Measurements from ENCODE around the gene ADORA1.

Gene ADORA1

DNA sequence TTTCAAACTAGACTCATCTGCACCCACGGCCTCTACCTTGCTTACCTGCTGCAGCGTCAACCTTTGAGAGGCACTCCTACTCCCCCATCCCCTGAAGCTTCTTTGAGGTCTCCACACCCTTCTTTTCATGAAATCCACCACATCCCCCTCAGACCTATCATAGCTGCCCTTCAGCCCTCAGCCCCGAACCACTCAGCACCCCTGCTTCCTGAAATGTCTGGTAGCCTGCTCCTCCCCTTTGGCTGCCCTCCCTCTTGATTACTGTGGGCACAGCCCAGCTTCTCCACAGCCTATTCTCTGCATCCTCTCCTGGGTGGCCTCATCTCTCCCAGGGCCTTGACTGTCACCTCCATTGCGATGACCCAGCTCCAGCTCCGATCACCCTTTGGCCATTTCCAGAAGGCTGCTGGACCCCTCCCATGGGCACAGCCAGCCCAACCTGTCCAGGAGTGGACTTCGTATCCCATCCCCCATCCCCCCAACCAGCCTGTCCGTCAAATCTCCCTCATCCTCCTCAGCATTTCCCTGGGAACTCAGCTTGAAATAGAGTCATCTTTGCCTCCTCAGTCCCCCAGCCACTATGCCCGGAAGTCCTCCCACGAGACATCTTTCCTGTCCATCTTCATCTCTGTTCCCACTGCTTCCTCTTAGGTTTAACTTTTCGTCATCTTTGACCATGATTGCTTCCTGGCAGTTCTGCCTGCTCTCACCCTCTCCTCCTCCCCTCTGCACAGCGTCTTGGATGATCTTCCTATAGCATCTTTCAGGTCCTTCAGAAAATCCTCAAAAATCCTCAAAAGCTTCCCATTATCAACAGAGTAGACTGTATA, 6.1 kb upstream of the ADORA1 start:
- DNase-seq (ENCODE audit: low read depth in 2 of 2) = no peak

DNA sequence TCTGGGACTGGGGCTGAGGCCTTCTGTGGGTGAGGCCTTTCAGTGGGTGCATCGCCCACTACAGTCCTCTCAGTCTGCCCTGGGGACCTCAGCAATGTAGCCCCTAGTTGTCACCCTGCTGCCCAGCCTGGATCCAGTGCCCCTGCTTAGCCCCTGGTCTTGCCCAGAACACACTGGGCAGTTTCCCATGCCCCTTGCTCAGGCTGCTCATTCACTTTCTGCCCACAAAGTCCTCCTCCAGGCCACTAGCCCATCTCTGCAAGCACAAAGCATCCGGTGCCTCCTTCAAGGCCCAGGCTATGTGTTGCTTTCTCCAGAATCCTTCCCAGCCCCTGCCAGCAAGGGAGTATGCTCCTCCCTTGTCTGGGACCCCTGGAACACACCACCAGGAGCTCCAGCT, 5.4 kb upstream of the ADORA1 start:
- DNase-seq (ENCODE audit: low read depth in 2 of 2) = no peak

DNA sequence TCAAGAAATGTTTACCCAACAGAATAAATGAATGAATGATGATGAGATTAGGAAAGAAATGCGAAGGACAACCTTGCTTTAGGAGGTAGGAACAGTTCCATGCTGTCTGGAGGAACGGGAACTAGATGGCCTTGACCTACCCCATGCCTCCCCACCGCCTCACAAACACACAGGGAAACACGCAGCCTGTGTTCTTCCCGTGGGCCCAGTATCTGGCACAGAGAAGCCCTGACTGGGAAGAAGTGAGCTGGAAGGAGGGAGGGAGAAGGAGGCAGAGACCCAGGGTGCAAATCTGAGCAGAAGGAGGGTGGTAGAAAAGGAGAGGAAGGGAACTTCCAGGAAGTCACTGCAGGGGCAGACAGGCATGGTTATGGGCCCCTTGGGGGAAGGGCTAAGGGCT, 3.5 kb upstream of the ADORA1 start:
- DNase-seq (ENCODE audit: low read depth in 2 of 2) = no peak

DNA sequence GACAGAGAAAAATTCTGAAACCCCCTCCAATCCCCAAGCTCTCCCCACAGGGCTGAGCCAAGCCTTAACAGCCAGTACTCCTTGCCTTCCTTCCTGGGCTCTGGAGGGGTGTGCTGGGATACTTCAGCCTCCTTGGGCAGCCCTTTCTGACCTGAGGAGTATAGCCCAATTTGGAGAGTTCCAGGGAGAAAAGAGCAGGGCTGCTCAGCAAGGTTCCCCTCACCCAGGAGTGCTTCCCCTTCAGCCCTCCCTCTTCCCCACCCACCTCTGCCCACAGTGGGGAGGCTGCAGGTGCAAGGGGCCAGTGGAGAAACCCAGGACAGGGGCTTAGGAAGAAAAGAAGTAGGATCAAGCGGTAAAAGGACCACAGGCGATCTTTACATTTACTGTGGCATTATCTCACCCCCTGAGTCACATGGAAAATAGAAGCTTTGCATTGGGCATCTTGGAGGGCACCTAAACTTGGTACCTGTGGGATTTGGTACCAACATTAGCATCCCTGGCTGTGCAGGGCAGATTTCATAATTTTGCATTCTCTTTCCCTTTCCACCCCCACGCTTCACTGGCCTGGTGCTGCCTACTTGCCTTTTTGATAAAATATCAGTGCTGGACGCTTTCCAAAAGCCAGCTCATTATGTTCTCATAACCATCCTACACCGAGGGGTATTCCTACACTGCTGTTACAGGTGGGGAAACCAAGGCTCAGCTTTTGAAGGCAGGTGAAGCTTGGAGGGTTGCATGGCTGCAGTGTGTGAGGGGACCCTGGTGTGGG, 2.8 kb upstream of the ADORA1 start:
- no peak for DNase-seq (ENCODE audit: low read depth in 2 of 2)

DNA sequence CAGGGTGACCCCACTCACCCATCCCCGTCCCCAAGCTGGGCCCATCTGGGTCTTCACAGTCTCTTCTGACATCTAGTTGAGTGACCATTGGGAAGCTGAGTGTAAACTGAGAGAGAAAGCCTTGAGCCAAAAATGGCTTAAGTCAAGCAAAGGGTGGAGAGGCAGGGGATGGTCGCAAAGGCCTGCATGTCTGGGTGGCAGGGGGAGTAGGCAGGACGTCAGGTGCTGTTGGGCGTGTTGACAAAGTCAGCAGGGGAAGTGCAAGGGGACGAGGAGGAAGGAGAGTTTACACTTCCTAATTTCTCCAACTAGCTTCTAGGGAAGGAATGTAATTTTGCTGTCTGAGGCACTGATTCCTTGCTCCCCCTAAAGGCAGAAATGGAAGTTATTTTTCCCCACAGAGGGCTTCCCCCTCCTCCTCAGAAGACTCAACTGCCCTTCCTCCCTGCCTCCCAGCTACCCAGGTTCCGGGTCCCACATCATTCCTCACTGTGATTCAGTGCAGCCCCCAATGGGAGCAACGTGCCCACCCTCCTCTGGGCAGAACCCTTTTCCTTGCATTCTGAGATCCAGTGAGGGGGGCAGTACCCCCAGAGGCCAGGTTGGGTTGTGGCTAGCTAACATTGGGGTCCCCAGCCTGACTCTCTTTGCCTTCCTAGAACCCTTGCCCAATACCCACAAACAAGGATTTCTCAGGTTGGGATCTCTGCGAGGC, 1.2 kb upstream of the ADORA1 start:
- no peak for DNase-seq (ENCODE audit: low read depth in 2 of 2)

DNA sequence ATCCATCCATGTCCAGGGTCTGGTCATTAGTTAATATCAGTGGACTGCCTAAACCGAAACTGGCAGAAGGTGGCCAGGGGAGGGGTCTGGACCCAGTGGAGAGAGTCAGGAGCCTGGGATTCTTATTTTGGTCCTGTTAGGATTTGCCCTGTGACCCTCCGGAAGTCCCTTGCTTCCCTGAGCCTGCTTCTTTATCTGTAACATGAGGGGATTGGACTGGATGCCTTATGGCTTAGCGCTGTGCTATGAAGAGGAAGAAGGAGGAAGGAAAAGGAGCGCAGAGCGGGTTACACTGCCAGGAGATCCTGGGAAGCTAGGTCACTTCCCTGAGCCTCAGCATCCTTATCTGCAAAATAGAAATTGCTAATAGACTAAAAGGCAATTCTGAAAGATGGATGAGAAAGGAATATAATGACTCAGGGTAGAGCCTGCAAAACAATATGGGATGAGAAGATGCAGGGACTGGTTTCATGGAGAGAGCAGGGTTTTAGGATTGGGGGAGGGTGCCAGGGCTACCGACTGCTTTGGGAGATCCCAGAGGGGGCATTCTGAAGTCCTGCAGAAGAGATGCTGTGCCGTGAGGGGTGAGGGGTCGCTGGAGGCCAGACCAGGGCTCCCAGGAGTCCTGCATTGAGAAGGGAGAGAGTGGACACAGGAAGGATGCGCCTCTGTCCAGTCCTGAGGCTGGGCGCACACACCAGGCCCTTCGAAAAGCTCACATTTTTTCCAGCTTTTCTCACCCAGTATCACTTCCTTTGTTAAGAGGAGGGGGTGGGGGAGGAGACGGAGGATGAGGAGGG, 460 bp upstream of the ADORA1 start:
- DNase-seq (ENCODE audit: low read depth in 2 of 2) = no peak

DNA sequence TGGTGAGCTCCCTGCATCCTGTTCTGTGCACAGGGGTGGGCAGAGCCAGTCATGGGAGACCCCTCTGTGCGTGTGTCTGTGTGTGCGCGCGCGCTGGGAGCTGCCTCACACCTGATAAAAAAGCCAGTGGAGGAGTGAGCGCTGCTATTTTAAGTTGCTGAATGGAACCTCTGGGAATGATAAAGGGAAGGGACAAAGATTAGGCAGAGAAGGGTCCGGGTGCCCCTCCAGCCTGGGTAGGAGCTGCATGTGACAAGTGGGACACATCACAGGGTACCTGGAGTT, 847 bp downstream of the ADORA1 start:
- DNase-seq (ENCODE audit: low read depth in 2 of 2) = no peak

DNA sequence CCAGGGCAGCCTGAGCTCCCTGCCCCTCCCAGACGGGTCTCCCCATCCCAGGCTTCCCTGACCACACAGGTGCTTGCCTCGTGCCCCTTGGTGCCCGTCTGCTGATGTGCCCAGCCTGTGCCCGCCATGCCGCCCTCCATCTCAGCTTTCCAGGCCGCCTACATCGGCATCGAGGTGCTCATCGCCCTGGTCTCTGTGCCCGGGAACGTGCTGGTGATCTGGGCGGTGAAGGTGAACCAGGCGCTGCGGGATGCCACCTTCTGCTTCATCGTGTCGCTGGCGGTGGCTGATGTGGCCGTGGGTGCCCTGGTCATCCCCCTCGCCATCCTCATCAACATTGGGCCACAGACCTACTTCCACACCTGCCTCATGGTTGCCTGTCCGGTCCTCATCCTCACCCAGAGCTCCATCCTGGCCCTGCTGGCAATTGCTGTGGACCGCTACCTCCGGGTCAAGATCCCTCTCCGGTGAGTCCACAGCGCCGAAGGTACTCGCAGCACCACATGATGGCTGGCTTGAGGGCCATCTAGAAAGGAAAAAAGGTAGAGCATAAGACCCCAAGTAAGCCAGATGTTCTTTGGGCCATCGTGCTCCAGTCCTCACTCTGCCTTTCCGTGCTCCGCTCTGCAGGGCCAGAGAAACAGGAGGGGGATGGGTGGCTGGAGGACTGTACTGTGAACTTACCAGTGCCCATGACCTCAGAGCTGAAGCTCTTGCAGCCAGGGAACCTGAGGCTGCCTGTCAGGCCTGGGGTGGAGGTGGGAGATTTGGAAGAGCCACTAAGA, 1.4 kb downstream of the ADORA1 start:
- DNase-seq (ENCODE audit: low read depth in 2 of 2) = no peak

DNA sequence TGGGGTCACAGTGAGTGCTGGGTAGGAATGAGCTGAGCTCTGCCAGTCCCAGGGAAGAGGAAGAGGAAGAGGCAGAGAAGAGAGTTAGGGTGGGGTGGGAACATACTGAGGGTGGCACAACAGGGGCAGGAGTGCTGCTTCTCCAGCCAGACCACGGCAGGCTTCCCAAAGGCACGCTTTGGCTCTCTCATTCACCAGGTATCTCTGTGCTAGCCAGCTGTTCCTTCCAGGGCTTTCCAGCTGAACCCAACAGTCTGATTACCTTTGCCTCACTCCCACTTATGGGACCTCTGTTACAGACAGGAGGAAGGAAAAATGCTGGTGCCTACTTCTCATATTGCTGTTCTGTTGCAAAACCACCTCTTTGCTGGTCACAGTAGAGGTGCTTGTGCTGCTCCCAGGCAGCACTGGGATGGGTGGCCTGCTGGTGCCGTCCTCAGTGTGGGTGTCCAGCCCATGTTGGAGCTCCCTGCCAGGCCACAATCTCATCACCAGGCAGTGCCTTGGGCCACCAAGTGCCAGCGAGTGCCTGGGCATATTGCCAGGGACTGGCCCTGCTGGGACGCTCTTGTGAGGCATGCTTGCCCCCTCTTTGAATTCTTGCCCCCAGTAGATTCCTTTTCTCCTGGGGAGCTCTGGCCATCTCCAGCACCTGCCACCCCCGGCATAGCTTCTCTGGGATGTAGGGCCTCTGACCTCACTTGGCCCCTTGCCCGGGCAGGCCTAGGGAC, 2.1 kb downstream of the ADORA1 start:
- DNase-seq (ENCODE audit: low read depth in 2 of 2) = no peak

DNA sequence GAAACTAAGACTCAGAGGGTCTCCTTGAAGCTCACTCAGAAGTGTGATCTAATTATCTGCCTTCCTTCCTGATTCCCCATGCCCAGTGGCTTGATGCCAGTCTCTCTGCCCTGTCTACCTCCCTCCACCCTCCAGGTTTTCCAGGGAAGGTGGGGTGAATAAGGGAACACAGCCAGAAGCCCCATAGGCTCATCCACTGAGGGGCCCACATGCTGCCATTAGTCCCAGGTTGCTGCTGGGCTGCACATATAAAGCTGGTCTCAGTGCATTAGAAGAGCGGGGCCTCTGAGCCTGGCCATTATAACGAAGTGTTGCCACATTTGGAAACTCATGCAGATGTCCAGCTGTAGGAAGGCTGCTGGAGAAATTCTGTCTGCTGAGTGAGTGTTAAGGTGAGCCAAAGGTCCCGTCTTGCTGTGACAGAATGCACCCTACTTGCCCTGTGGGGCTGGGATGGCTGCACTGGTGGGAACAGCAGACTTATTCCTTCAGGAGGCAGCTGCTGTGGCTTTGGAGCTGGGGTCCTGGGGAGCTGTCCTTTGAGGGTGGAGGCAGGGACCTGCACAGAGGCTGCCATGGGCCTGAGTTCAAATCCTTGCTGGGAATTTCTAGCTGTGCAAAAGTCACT, 2.9 kb downstream of the ADORA1 start:
- DNase-seq (ENCODE audit: low read depth in 2 of 2) = no peak

DNA sequence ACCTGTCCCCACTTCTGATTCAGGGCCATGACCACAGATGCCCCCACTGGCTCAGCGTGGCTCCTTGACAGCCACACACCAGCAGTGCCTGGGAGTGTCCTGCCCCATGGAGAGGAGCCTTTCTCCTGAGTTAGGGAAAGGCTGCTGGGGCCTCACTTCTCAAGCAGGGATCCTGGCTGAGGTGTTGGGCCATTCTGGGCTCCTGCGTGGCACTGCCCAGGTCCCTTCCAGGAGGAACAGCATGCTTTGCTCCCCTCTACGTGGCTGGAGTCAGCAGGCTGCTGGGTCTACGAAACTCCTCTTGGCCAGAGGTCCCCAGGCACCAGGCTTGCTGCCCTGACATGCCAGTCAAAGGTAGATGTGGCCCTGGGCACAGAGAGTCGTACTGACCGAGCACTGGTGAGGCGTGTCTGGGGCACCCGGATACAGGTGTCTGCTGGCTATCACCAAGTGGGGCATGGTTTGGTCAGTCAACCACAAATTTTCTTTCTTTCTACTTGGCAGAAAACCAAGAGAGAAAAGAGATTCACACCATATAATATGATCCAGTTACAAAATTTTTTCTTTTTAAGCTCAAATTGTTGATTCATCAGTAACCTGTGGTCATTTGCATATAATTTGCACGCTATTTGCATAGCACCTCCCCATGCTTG, 4.1 kb downstream of the ADORA1 start:
- no peak for DNase-seq (ENCODE audit: low read depth in 2 of 2)

DNA sequence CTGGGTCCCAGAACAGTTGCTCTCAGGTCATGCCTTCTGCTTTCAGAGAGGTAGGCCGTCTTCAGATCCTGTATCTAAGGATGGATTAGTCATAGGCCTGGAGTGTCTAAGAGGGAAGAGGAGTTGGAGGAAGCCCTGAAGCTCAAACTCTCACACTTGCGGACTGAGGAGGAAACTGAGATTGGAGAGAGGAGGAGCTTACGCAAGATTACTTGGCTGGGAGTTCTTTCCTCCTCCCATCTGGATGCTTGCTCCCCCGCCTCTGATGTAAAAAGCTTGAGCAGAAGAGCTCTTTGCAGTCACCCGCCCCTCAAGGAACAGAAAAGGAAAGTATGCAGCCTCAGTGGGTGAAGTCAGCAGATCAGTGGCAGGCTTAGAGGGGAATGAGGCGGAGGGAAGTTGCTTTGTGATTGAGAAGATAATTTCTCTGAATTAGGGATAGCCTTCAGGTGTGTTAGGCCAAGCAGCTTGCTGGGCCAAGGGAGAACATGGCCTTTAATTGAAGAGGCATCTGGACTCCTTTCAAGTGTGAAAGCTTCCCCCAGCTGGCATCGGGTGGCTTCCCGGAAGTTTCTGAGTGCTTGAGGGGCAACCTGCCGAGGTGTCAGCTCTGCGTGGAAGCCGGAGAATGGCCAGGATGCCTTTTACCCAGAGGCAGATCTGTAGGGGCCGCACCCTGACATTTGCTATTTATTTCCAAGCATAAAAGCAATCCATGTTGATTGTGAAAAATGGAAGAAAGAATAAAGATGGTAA, 6.6 kb downstream of the ADORA1 start:
- no peak for DNase-seq (ENCODE audit: low read depth in 2 of 2)

DNA sequence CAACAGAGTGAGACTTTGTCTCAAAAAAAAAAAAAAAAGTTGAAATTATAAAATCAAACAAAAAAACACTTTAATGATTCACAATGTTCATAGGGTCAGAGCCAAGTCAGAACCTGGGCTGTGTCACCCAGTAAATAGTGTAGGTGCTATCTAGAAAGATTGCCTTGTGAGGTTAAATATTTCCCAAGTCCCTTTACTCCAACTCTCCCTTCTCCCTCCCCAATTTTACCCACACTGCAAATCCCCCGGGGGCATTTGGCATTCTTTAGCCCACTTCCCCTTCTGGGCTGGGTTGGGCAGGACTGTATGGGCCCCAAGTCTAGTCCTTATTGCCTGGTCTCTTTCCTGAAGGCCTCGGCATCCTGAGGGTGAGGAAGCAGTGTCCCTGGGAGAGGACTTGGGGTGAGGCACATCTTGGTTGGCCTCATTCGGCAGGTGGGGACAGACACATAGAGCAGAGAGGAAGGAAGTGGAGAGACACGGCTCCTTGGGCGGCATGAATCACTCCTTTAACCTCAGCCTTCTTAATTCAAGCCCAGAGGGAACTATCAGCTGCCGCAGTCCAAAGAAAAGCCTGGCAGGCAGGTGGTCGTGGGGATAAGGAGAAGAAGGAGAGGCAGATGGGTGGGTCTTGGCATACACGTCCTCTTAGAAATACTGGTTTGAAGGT, 8.2 kb downstream of the ADORA1 start:
- DNase-seq (ENCODE audit: low read depth in 2 of 2) = no peak

DNA sequence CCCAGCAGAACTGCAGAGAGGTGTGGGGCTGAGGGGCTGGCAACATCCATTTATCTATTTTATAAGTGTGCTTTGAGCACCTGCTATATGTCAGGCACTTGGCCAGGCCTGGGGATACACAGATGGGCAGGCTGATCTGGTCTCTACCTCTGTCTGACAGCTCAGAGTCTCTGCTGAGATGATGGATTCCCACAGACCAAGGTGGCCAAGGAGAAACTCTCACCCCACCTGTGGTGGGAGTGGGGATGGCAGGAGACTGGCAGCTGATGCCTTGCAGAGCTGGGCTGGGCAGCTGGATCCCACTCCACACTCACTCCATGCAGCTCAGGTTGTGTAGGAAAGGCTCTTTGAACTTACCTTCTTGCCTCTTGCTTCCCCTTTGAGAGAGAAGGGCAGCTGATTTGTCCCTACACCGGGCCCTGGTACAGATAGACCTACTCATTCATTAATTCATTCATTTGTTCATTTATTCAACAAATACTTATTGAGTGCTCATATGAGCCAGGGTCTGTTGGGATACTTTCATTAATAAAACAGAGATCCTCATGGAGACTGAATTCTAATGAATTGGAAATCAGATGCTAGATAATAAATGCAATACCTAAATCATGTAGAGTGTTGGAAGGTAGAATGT, 9.0 kb downstream of the ADORA1 start:
- no peak for DNase-seq (ENCODE audit: low read depth in 2 of 2)

DNA sequence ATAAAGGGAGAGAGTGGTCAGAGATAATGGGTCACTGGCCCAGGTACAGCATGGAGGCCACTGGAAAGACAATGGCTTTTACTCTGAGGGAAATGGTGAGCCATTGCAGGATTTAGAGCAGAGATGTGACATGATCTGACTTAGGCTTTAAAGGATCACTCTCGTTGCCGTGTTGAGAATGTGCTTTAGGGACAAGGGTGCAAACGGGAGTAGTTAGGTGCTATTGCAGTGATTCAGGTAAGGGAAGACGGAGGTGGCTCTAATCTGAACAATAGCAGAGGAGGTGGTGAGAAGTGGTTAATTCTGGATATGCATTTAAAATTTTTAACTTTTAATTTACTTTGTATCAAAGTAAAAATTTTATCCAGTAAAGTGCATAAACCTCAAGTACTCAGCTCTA, 9.8 kb downstream of the ADORA1 start:
- DNase-seq (ENCODE audit: low read depth in 2 of 2) = no peak

DNA sequence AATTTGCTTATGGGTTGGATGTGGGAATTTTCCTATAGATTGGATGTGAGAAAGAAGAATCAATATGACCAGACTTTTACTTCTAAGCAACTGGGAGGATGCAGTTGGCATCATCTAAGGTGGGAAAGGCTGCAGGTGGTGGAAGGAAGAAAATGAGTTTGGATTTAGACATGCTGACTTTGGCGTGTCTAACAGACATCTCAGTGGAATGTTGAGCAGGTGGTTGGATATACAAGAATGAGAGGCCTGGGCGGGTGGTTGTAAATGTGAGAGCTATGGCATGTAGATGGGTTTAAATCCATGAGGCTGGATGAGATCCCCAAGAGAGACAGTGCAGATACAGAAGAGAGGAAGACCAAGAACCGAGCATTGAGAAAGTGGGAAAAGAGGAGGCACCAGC, 10.5 kb downstream of the ADORA1 start:
- no peak for DNase-seq (ENCODE audit: low read depth in 2 of 2)

DNA sequence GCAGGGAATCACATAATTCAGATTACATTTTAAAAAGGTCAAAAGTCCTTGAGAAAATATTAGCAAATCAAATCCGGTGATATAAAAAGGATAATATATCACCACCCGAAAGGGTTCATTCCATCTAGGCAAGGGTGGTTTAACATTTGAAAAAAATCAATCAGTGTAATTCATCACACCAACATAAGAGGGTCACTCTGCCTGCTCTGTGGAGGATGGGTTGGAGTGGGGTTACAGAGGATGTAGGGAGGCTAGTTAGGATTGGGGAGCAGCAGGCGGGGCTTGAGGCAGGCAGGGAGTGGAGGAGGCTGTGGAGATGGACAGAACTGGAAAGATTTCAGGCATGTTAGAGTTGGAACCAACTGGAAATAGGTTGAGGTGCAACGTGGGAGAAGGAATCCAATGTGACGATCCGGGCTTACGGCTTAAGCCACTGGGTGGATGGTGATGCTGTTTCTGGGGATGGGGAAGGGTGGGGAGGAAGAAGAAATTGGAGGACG, 12.5 kb downstream of the ADORA1 start:
- no peak for DNase-seq (ENCODE audit: low read depth in 2 of 2)

All from activated CD4-positive, alpha-beta T cell treated with anti-CD3 and anti-CD28 coated beads for 24 hours (primary cell).